ENCODE measurements around the gene KLHL29. TPM values are rescaled to one million over a fixed set of nuclear protein-coding genes. Genes with fewer than 3 reads are reported as not detected.

The KLHL29 gene
- total and polyA plus RNA-seq, 2 of the 13 experiments (the other 11 are each of a cell fraction or from before 2014, with no cell fraction given), result 0.01 TPM; not detected in 1

DNA sequence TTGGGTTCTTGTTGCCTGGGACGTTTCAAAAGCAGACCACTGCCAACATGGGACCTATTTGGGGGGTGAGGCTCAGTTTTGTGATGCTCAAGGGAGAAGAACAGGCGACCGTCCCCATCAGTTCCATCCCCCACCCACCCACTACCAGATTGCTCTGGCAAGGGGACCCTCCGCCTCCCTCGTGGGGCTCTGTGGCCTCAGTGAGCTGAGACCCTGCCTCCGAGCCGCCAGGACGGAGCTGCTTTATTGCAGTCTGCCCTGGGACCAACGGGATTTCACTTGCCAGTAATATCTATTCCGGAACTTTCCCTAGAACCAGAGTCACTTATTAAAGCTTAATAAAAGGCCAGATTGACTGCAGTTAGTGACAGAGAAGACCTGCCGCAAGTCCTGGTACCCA, 146.3 kb downstream of the KLHL29 start:
- in situ Hi-C loops (cut with HindIII; ENCODE audit: extremely low pct_ligation_motif_present, low pct_unique_long_range_greater_than_20kb), result no loop called here
- H3K4me2 ChIP-seq (ENCODE audit: low read depth, low read length), result no peak overlapping the region
- 77% methylated on average over 10 of the region's 11 CpGs for WGBS (ENCODE audit: low lambda C conversion rate)
- H3K9ac ChIP-seq (ENCODE audit: insufficient read depth, low read depth, low read length), result no peak overlapping the region
- intact Hi-C loops (cut with micrococcal nuclease; ENCODE audit: unreplicated experiment), result no loop called here
- no peaks in the 10 kb centered on the region for H4K20me1 ChIP-seq (ENCODE audit: insufficient read depth, low read length)
- peaks cover 21% of the 10 kb centered on the region for H3K4me1 ChIP-seq (ENCODE audit: insufficient read depth, low read length)
- FAIRE-seq (no peak), ATAC-seq (no peak), DNase-seq (ENCODE audit: low spot score) (no peak)
- H3K4me3 ChIP-seq (replicated peaks in 1 of 3; ENCODE audit: insufficient read depth in 1 of 3, low read depth in 2 of 3, low read length in 3 of 3), result no peak overlapping the region
- no peaks in the 10 kb centered on the region for H3K36me3 ChIP-seq (replicated peaks in 1 of 2; ENCODE audit: control insufficient read depth in 1 of 2, insufficient read depth in 2 of 2, low read length in 2 of 2)
- no peak overlapping the region for H2AFZ ChIP-seq (ENCODE audit: low read length)
- no peaks in the 10 kb centered on the region for H3K79me2 ChIP-seq (ENCODE audit: insufficient read depth, low read length)
- BruUV-seq (replicated peaks), result no TSS peak
- TF ChIP-seq POGK (CRISPR knock-in tag; conservative IDR thresholded peaks at IDR 0.05) (no peak), ZNF800 (CRISPR knock-in tag; IDR thresholded peaks at IDR 0.05) (no peak), ZNF589 (CRISPR knock-in tag; conservative IDR thresholded peaks at IDR 0.05) (no peak), ZNF136 (CRISPR knock-in tag; IDR thresholded peaks at IDR 0.05; ENCODE audit: low read depth) (no peak), ZNF225 (CRISPR knock-in tag; IDR thresholded peaks at IDR 0.05) (no peak), NCOA2 (CRISPR knock-in tag; IDR thresholded peaks at IDR 0.05) (no peak), ZNF138 (CRISPR knock-in tag; IDR thresholded peaks at IDR 0.05; ENCODE audit: low read depth) (no peak), RBFOX2 (IDR thresholded peaks at IDR 0.05; ENCODE audit: low read depth, low read length) (no peak), GMEB2 (CRISPR knock-in tag; IDR thresholded peaks at IDR 0.05; ENCODE audit: low read depth) (no peak), KLF15 (CRISPR knock-in tag; IDR thresholded peaks at IDR 0.05; ENCODE audit: borderline replicate concordance) (no peak), KDM5A (IDR thresholded peaks at IDR 0.05; ENCODE audit: borderline replicate concordance, low read length) (no peak)
- H3K27ac ChIP-seq (ENCODE audit: extremely low read length, insufficient read depth, low read length), result no peak overlapping the region
- CTCF ChIA-PET (ENCODE audit: low intra/inter-chr PET ratio, low total read pairs), result no interaction called here
- no peaks in the 10 kb centered on the region for H3K9me3 ChIP-seq (ENCODE audit: low read length)
- H3K27me3 ChIP-seq (ENCODE audit: control insufficient read depth in 1 of 2, insufficient read depth in 2 of 2, low read length in 2 of 2), result peaks cover 7 to 73% of the 10 kb centered on the region in 2 experiments
- POLR2A ChIA-PET, result no interaction called here

Data from HepG2 (cell line).